HG02884 (cell line): ENCODE measurements around the gene TSPAN12.

ENCODE experiments used
- ATAC-seq: cut with Tn5 transposase; IDR thresholded peaks from one replicate; pipeline ENCODE4 v1.9.1; 2021; ENCODE audit warnings: mild to moderate bottlenecking, moderate library complexity; ENCODE audit not compliant: unreplicated experiment

Gene TSPAN12

GRCh38 chr7:120760050-120760449 lies 97.9 kb downstream of the TSPAN12 start:
- peak; percentile 74 for ATAC-seq

- no peak for ATAC-seq
Measured at GRCh38 chr7:120743128-120743527, 114.8 kb downstream of the TSPAN12 start.

- no peak for ATAC-seq
Measured at GRCh38 chr7:120742372-120742771, 115.6 kb downstream of the TSPAN12 start.

GRCh38 chr7:120741371-120742042 lies 116.4 kb downstream of the TSPAN12 start:
- no peak for ATAC-seq

- ATAC-seq = no peak
Measured at GRCh38 chr7:120740348-120740747, 117.6 kb downstream of the TSPAN12 start.

GRCh38 chr7:120738816-120739215 lies 119.1 kb downstream of the TSPAN12 start:
- no peak for ATAC-seq
